Endothelial cell of umbilical vein (primary cell): ENCODE results near the gene INPP5F.

Experiments
- JUN ChIP-seq: IDR thresholded peaks from 2 replicates; pipeline ENCODE4 v1.6.1; 2011; ENCODE audit warnings: borderline replicate concordance, low read depth; ENCODE audit not compliant: insufficient read length, insufficient read depth
- TF ChIP-seq, protein P1 (sequence below), 2 donors: IDR thresholded peaks; 1 replicate in 1 of 2; 2 replicates in 1 of 2; pipeline ENCODE4 v1.5.1; 2011; ENCODE audit warnings: low read length in 2 of 2, mild to moderate bottlenecking in 2 of 2, moderate library complexity in 2 of 2, control low read depth in 1 of 2, inconsistent platforms in 1 of 2, low read depth in 1 of 2; ENCODE audit not compliant: insufficient read depth in 1 of 2; ENCODE audit errors: extremely low read depth in 1 of 2

DNA sequence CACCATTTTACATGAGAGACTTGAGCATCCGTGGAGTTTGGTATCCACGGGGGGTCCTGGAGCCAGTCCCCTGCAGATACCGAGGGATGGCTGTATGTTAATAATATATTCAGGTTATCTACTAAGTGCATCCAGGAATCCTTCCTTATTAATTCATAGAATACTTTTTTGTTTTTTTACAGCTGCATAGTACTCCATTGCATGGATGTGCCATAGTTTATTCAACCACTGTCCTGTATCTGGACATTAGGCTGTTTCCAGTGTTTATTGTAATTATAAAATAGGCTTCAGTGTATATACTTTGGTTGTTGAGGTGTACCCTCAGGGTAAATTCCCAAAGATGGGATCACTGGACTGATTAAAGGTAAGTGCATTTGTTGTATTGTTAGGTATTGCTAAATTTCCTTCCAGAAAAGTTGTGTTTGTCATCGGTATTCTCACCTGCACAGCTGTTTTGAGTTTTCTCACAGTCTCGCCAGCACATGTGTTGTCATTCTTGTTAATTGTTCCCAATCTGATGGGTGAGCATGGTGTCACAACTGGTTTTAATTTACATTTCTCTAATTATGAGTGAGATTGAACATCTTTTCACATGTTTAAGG is 55.1 kb downstream of the INPP5F start:
- TF ChIP-seq, protein P1, sequence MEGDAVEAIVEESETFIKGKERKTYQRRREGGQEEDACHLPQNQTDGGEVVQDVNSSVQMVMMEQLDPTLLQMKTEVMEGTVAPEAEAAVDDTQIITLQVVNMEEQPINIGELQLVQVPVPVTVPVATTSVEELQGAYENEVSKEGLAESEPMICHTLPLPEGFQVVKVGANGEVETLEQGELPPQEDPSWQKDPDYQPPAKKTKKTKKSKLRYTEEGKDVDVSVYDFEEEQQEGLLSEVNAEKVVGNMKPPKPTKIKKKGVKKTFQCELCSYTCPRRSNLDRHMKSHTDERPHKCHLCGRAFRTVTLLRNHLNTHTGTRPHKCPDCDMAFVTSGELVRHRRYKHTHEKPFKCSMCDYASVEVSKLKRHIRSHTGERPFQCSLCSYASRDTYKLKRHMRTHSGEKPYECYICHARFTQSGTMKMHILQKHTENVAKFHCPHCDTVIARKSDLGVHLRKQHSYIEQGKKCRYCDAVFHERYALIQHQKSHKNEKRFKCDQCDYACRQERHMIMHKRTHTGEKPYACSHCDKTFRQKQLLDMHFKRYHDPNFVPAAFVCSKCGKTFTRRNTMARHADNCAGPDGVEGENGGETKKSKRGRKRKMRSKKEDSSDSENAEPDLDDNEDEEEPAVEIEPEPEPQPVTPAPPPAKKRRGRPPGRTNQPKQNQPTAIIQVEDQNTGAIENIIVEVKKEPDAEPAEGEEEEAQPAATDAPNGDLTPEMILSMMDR (IDR thresholded peaks at IDR 0.05; ENCODE audit: extremely low read depth in 1 of 2, insufficient read depth in 1 of 2, low read depth in 1 of 2, low read length in 2 of 2), result no peak
- TF ChIP-seq JUN, result no peak
